ENCODE results near the gene MYH10. TPM values are rescaled to one million over a fixed set of nuclear protein-coding genes. Genes with fewer than 3 reads are reported as not detected.

The MYH10 gene
- total RNA-seq, 1 experiment from 2014 or later: 251 TPM

DNA sequence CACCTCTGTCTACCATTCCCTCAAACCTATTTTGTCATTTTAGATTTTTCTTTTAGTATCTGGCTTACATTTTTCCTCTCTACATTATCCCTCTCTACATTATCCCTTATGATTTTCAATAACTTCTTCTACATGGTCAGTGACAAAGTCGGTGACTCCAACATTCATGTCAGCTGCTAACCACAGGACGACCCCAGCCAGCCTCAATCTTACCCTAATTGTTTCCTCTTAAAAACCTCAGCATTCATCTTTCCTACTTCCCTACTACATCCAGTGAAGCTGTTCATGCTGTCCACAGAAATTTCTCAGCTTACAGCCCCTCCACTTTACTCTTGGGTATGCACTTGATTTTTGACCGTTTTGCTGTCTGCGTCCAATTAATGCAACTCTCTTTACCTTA is 8.3 kb downstream of the MYH10 start:
- H3T11ph ChIP-seq (ENCODE audit: low read length): no peak overlapping the region
- no peaks in the 10 kb centered on the region for H3K79me1 ChIP-seq (ENCODE audit: insufficient read depth, low read depth, low read length, poor library complexity, severe bottlenecking)
- no peak overlapping the region for H4K8ac ChIP-seq (replicated peaks; ENCODE audit: insufficient read length, low read depth, low read length)
- H2BK20ac ChIP-seq (ENCODE audit: low read depth, low read length, poor library complexity, severe bottlenecking): no peak overlapping the region
- no CpG with 5 or more reads among the region's 4 CpGs for WGBS (ENCODE audit: extremely low coverage, insufficient read length, low lambda C conversion rate)
- H4K20me1 ChIP-seq (ENCODE audit: control insufficient read depth, insufficient read depth, insufficient read length): no peaks in the 10 kb centered on the region
- Mint-ChIP-seq H3K4me3 (peak overlapping the region in 1 of 2 experiments; percentile 31; a peak in 1 of 5 replicates), H3K4me1 (peaks cover 27 to 31% of the 10 kb centered on the region in 2 experiments), H3K27ac (peak overlapping the region in 1 of 3 experiments; percentile 25; a peak in 2 of 7 replicates), H3K27me3 (ENCODE audit: low read depth) (no peaks in the 10 kb centered on the region), H3K9me3 (peaks cover 2 to 4% of the 10 kb centered on the region in 2 experiments; a peak in 1 of 5 replicates), H3K36me3 (ENCODE audit: insufficient read depth in 1 of 3, low read depth in 3 of 3) (peaks cover 42 to 50% (median 48%) of the 10 kb centered on the region in 3 experiments)
- no peak overlapping the region for H2BK5ac ChIP-seq (ENCODE audit: insufficient read length, low read length)
- H3K9ac ChIP-seq (ENCODE audit: extremely low read depth, insufficient read length, low read length): no peak overlapping the region
- no peaks in the 10 kb centered on the region for H3K23me2 ChIP-seq (ENCODE audit: insufficient read length, low read depth, low read length, poor library complexity, severe bottlenecking)
- H3K4ac ChIP-seq (ENCODE audit: low read depth, low read length): no peak overlapping the region
- H4K5ac ChIP-seq (ENCODE audit: insufficient read length, low read depth, low read length): no peak overlapping the region
- no peaks in the 10 kb centered on the region for H3K27me3 ChIP-seq (ENCODE audit: insufficient read depth, low read length)
- H3K56ac ChIP-seq (ENCODE audit: insufficient read length, low read depth, low read length): no peak overlapping the region
- H3K27ac ChIP-seq (ENCODE audit: insufficient read length, low read depth, low read length): no peak overlapping the region
- H3K79me2 ChIP-seq (ENCODE audit: insufficient read depth, low read length): peaks cover 67% of the 10 kb centered on the region
- H4K91ac ChIP-seq (ENCODE audit: insufficient read length, low read depth, low read length): no peak overlapping the region
- TF ChIP-seq, protein P1, sequence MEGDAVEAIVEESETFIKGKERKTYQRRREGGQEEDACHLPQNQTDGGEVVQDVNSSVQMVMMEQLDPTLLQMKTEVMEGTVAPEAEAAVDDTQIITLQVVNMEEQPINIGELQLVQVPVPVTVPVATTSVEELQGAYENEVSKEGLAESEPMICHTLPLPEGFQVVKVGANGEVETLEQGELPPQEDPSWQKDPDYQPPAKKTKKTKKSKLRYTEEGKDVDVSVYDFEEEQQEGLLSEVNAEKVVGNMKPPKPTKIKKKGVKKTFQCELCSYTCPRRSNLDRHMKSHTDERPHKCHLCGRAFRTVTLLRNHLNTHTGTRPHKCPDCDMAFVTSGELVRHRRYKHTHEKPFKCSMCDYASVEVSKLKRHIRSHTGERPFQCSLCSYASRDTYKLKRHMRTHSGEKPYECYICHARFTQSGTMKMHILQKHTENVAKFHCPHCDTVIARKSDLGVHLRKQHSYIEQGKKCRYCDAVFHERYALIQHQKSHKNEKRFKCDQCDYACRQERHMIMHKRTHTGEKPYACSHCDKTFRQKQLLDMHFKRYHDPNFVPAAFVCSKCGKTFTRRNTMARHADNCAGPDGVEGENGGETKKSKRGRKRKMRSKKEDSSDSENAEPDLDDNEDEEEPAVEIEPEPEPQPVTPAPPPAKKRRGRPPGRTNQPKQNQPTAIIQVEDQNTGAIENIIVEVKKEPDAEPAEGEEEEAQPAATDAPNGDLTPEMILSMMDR (conservative IDR thresholded peaks at IDR 0.05): no peak
- no peak overlapping the region for H3K18ac ChIP-seq (ENCODE audit: insufficient read length, low read depth, low read length)
- H2BK12ac ChIP-seq (ENCODE audit: insufficient read length, low read depth, low read length): no peak overlapping the region
- no peak overlapping the region for H2AK5ac ChIP-seq (ENCODE audit: insufficient read length, low read length)
- no peak overlapping the region for H2AFZ ChIP-seq (ENCODE audit: low read length)
- H3K9me3 ChIP-seq (ENCODE audit: control insufficient read depth, low read depth, low read length): no peaks in the 10 kb centered on the region
- no peak overlapping the region for H3K14ac ChIP-seq (ENCODE audit: insufficient read depth, low read length)
- no peak overlapping the region for H2BK120ac ChIP-seq (ENCODE audit: low read depth, low read length, poor library complexity, severe bottlenecking)
- H3K4me2 ChIP-seq (ENCODE audit: insufficient read depth, insufficient read length, low read length): no peak overlapping the region
- H3K4me1 ChIP-seq (ENCODE audit: insufficient read depth, low read length): peaks cover 3% of the 10 kb centered on the region; the same call in 1 of the 2 replicates
- no peak overlapping the region for H3K23ac ChIP-seq (ENCODE audit: insufficient read length, low read depth, low read length)
- no peak overlapping the region for H2BK15ac ChIP-seq (ENCODE audit: low read depth, low read length)
- DNase-seq: no peak
